GM19463 (cell line): ENCODE results near the gene HSF2BP.
"Not testable (repeated sequence)": the region's sequence is repeated elsewhere in the genome, so short reads cannot be mapped to it uniquely, and the experiment has no call there.

Experiments used
- ATAC-seq: cut with Tn5 transposase; IDR thresholded peaks from one replicate; pipeline ENCODE4 v1.9.1; 2021; ENCODE audit warnings: mild to moderate bottlenecking, moderate library complexity; ENCODE audit not compliant: unreplicated experiment

Gene HSF2BP

DNA sequence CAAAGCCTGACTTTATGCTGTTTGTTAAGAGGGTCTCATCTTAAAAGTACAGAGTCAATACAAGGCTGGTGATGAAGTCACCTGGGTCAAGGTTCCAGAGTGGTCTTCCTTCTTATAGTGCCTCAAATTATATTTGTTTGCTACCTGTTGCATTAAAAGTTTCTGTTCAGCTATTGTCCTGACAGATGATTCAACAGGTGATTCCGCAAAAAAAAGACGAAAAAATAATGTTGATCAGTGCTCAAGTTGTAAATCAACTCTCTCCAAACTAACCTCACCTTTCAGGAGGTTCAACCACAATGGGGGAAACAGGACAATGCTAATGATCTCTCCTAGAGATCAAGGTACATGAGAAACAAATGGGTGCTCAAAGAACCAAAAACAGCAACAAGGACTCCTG, 35.7 kb downstream of the HSF2BP start:
- ATAC-seq, result no peak

DNA sequence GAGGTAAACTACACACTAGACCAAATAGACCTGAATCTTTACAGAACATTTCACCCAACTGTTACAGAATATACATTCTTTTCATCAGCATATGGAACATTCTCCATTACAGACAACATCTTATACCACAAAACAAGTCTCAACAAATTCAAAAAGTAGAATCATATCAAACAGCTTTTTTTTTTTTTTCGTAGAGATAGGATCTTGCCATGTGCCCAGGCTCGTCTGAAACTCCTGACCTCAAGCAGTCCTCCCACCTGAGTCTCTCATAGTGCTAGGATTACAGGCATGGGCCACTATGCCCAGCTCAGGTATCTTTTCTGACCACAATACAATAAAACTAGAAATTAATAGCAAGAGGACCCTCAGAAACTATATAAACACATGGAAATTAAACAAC, 36.5 kb downstream of the HSF2BP start:
- ATAC-seq, result no peak

DNA sequence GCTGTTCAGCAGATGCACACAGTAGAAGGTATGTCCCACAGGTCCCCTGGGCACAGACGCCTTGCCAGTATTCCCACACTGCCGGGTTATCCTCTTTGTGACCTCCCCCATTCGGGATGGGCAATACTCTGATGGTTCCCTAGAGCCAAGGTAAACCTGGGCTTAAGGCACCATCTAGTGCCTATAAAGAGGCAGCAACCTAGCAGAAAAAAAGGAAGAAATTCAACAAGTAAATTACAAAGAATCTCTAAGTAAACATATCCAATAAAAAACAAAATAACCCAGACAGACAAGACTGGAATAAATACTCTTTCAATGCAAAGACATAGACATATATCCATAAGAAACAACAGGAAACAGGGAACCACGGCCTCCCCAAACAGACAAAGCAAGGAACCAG, 39.4 kb downstream of the HSF2BP start:
- no peak for ATAC-seq

DNA sequence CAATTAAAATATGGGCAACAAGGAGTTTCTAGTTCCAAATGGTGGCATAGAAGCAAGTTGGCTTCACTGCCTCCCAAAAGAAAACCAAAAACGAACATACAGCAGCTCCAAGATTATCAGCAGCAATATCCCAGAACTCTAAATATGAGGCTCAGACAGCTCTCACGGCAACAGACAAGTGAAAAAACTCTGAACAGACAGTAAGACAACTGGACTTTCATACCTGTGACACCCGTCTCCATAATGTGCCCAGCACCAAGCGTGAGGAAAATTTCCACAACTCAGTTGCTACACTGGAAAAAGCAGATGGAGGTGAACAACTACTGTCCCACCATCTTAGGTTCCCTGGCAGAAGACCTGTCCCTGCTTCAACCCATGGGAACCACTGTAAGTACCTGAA, 39.9 kb downstream of the HSF2BP start:
- ATAC-seq, result no peak

DNA sequence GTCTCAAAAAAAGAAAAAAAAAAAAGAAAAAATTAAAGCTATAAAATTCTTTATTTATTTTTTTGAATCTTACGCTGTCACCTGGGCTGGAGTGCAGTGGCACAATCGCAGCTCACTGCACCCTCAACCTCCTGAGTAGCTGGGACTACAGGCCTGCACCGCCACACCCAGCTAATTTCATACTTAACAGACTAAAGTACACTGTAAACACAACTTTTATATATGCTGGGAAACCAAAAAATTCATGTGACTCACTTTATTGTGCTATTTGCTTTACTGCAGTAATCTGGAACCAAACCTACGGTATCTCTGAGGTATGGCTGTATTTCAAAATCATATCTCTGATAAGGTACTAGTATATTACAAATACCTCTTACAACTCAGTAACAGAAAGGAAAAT, 40.3 kb downstream of the HSF2BP start:
- no peak for ATAC-seq

DNA sequence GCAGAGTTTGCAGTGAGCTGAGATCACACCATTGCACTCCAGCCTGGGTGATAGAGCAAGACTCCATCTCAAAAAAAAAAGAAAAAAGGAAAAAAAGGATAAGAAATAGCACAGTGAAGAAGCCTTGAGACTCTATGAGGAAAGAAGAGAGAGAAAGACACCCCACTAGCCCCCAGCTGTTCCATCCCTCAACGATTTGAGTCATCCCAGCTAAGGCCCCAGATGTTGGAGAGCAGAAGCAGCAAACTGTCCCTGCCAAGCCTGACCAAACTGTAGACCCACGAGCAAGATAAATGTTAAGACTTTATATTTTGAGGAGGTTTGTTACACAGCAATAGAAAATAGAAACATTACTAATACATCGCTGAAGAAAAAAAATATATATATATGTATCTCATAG, 42.4 kb downstream of the HSF2BP start:
- ATAC-seq, result not testable (repeated sequence)

DNA sequence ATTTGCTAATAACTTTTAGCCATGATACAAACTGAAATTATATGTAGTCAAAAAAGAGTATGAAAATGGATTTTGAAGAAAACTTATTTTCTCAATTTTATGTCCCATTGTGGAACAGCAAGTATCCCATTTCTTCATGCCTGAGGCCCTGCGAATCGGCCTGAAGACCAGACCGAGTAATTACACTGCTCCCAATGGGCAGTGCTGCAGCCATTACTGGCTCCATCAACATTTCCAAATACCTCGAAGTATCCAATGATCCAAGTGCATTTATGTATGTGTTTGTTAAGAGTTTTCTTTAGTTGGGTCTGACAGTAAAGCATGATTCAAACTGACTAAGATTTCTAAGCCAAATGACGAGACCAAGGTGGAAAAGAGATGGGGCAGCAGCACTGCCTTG, 44.4 kb downstream of the HSF2BP start:
- no peak for ATAC-seq

DNA sequence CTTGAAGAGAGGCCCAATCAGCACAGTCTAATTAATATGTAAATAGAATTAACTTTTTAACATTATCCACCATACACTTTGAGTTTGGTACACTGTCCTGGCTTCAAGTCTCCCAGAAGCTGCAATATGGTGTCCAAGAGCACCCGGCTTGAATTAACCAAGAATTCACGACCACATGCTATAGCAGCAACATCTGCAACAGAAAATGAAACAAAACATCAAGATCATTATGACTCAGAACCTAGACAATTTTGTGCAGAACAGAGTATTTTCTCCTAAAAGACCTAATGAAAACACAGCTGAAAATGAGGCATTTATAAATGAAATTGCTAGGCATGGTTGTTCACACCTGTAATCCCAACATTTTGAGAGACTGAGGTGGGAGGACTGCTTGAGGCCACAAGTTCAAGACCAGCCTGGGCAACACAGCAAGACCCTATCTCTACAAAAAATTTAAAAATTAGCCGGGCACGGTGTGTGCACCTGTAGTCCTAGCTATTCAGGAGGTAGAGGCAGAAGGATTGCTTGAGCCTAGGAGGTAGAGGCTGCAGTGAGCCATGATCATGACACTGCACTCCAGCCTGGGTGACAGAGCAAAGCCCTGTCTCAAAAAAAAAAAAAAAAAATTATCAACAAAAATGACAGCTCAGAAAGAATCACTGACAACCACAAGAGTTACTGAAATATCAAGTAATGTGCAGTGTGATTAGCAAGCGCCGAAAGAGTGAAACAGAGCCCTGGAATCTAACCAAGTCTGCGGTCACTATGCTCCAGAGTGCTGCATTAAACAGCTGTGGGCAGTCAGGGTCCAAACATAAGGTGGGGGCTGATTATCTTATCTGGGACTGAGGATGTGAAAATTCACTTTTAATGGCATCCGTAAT, 45.3 kb downstream of the HSF2BP start:
- no peak for ATAC-seq

DNA sequence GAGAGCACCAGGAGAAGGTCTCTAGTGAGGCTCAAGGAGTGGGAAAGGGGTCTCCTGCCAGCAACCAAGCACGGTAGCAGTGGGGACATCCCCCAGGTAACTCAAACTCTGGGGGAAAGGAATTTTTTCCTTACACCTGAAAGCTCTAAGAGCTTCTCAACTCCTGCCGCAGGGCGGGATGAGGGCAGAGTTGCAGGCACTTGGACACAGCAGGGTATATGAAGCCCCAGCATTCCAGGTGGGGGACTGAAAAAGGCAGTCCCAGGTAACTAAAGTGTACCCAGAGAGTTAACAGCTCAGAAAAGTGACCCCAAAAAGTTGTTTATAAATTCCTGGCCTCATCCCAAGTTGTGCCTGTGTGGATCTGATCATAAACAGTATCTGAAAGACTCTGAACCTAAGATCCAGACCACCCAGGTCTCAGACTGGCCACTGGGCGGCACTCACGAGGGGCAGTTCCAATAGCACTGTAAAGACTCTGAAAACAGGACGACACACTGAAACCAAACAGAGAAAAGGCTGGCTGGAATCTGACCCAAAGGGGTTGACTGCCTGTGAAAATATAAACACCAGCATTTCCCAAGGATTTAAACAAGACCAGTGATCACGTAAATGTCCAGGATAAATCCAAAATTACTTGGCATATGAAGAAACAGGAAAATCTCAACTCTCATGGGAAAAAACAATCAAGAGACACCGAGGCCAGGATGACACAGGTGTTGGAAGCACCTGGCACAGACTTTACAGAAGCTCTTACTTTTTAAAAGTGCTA, 47.5 kb downstream of the HSF2BP start:
- no peak for ATAC-seq

DNA sequence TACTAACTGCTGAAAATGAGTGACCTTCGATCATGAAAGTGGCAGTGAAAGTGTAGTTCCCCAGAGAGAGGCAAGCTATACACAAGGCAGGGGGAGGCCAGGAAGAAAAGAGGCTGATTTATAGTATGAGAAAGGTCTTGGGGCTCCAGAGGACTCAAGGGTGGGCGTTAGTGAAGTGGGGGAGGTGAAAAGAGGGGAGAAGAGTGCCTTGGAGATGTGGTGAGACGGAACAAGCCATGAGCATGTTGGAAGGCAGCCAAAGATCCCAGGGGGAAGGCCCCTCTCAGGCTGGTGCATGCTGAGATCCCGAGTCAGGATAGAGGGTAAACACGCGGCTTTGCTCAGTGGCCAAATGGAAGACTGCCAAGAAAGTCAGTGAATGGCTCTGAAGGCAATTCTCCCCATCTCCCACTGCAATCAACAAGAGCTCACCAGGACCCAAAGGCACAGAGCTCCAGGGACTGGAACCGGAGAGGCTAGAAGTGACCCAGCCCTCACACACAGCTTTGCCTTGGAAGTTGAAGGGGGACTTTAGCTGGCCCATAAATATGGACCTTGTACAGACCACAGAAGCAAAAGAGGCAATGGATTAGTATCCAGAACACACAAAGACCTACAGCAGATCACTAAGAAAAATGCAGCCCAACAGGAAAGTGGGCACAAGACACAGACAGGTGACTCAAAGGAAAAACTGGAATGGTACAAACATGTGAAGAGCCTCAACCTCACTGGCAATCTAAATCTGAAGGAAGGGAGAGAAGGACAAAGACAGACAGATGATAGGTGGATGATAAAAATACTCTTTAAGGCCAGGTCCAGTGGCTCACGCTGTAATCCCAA, 49.6 kb downstream of the HSF2BP start:
- no peak for ATAC-seq

DNA sequence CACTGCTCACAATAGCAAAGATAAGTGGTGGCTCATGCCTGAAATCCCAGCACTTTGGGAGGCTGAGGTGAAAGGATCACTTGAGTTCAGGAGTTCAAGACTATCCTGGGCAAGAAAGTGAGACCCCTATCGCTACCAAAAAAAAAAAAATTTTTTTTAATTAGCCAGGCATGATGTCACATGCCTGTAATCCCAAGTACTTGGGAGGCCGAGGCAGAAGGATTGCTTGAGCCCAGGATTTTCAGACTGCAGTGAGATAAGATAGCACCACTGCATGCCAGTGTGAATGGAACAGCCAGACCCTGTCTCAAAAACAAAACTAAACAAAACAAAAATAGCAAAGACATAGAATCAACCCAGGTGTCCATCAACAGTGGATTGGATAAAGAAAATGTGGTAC, 50.6 kb downstream of the HSF2BP start:
- no peak for ATAC-seq

DNA sequence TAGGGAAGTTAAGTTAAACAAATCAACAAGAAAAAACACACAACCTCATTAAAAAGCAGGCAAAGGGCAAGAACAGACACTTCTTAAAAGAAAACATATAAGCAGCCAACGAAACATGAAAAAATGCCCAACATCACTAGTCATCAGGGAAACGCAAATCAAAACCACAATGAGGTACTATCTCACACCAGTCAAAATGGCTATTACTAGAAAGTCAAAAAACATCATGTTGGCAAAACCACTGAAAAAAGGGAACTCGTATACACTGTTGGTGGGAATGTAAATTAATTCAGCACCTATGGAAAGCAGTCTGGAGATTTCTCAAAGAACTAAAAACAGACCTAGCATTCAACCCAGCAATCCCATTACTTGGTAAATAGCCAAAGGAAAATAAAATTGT, 51.1 kb downstream of the HSF2BP start:
- no peak for ATAC-seq

DNA sequence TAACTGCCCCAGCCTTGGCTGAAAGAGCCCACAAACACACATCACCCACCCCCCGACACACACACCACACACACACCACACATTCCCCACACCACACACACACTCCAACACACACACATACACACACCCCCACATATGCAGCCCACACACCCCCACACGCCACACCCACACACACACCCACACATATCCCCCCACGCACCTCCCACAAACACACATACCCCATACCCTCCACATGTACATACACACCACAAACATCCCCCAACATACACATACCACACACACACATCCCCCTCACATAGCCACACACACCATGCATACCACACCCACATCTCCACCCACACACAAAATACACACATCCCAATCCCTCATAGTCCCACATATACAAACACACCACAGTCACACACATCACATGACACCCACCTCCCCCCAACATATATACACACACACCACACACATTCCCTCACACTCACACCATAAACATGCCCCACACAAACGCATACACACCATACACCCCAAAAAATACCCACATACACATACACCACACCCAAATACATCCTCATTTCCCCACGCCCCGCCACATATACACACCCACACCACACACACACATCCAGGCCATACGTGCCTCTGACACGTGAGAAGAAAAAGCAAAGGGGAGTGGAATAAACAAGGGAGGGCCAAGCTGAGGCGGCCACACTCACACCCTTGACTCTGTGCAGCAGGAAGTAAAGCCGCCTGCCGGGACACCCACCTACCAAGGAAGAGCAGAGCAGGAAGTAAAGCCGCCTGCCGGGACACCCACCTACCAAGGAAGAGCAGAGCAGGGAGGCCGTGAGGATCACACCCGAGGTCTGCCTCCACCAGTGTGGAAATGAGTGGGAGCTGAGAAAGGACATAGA, 53.7 kb downstream of the HSF2BP start:
- no peak for ATAC-seq

DNA sequence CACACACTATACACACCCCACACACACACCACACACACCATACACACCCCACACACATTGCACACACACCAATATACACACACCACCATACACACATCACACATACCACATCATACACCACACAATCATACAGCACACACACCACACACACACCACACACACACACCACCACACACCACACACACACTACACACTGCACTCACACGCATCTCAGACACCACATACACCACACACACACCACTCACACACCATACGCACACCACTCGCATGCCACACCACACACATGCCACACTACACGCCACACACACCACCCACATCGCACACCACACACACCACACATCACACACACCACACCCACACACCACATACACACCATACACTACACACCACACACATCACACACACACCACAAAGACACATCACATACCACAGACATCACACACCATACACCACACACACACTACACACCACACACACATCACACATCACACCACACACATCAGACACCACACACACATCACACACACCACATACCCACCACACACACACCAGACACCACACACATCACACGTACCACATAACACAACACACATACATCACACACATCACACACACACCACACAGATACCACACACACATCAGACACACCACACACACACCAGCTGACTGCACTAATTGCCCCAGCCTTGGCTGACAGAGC, 54.6 kb downstream of the HSF2BP start:
- ATAC-seq, result no peak

DNA sequence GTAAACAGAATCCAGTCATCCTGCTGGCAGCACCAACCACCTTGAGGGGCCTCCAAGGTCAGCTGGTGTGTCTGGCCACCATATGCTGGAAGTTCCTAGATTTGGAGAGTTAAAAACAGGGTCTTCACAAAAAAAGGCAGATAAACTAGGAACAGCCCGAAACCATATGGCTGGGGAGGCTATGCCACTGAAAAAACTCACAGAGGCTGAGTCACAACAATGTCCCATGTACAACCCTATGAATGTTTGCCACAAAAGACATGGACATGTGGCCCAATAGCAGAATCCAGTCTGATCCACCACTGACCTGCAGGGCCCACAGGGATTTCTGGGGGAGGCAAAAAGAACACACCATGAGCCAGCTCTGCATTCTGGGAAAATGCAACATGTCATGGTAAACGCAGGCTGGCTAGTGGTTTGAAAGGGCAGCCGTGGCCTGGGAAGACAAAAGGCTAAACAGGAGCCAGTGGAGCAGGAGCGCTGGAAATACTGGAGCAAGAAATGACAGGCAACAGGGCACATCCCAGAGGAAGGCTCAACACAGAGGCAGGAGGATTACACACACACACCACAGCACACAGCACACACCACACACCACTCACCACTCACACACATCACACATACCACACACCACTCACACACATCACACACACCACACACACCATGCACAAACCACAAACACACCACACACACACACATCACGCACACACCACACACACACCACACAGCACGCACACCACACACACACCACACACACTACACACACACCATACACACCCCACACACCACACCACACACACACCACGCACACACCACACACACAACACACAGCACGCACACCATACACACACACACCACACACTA, 55.4 kb downstream of the HSF2BP start:
- ATAC-seq, result no peak

DNA sequence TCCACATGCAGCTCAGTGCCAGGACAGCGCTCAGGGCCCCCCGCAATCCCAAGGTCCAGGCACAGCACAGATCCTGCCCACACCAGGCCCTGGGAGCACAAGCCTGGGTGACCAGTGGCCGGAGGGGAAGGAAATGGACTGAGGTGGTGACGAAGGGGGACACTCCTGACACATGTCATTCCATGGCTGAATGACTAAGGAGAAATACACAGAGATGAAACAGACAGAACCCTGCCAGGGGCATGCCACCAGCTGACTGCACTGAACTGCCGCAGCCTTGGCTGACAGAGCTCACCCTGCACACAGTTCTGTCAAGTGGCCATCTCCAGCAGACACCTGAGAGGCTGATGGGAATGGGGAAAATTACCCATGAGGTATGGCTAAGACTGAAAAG, 56.1 kb downstream of the HSF2BP start:
- no peak for ATAC-seq

DNA sequence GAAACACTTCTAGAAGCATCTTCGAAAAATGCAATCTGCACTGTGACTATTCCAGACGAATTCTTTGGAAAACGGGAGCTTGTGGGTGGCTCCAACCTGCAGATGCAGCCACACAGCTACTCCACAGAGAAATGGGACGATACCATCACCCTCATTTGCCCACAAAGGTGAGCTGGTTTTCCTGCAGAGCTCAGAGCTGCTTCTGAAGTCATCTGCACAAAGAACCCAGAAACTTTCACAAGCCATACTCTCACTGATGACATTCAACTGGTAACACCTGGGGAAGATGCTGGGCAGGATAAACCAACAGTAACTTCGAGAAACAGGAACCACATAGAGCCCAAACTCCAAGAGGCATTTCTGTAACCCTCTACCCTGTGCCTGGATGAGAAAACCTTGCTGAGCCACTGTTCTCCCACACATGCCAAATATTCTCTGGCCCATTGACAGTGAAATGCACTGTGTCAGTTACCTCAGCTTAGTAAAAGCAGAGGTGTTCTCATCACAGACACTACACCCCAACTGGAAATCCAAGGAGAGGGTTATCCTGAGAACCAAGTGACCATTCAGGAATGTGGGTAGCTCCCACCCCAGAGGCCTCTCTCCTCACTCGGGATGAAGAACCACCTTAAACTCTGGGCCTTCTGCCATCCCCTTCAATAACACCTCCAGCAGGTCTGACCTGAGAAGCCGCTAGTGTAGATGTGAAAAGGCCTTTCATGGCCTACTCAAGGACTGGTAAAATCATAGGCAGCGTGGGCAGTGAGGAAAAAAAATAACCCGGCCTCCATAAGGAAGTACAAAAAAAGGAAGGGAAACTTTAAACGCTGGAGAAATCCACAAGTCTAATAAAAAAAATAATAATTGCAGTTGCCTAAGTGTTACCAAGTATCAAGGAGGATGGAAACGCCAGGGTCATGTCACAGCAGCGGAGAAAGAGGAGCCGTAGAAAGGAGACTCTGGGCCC, 56.7 kb downstream of the HSF2BP start:
- no peak for ATAC-seq
